Breast epithelium (tissue), 3 donors: ENCODE data around the gene TPCN2.

Source experiments
- POLR2A ChIP-seq: fragments of 450-650 bp; IDR thresholded peaks from one replicate; pipeline ENCODE4 v1.6.1; 2016; ENCODE audit warnings: antibody characterized with exemption, mild to moderate bottlenecking, moderate library complexity
- TF ChIP-seq, protein P1 (sequence below), 3 donors: fragments of 450-650 bp; IDR thresholded peaks; one replicate each; pipeline ENCODE4 v1.5.1; 2016 to 2017; ENCODE audit warnings: antibody characterized with exemption in 3 of 3, mild to moderate bottlenecking in 3 of 3, moderate library complexity in 3 of 3

DNA sequence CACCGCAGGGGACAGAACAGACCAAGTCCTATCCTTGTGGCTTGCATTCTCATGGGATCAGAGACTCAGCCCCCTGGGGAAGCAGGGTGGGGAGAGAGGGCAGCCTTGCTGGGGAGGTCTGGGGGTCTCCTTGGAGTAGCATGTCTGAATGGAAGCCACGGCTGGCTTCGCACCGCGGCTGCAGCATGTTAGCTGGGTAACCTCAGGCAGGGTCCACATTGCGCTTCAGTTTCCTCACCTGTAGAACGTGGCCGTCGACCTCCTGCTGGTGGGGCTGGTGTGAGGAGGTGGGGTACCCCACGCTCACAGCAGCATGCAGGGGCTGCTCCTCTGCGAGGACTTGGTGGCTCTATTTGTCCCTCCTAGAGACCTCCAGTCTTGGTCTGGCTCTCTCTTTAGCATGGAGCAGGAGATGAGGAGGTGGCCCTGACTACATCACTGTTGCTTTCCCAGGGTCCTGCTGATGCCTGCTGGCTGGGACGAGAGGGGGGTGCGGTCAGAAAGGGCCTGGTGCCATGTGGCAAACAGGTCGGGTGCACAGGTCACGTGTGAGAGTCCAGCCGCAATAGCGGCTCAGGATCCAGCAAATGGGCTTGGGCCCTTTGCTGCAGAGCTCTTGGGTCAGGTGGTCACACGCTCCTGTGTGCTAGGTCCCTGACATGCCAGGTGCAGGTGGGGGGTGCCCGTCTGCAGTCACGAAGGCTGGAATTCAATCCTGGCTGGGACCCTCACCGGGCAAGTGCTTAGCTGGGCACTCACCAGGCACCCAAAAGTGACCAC is 71.6 kb downstream of the TPCN2 start:
- TF ChIP-seq POLR2A = no peak
- TF ChIP-seq, protein P1, sequence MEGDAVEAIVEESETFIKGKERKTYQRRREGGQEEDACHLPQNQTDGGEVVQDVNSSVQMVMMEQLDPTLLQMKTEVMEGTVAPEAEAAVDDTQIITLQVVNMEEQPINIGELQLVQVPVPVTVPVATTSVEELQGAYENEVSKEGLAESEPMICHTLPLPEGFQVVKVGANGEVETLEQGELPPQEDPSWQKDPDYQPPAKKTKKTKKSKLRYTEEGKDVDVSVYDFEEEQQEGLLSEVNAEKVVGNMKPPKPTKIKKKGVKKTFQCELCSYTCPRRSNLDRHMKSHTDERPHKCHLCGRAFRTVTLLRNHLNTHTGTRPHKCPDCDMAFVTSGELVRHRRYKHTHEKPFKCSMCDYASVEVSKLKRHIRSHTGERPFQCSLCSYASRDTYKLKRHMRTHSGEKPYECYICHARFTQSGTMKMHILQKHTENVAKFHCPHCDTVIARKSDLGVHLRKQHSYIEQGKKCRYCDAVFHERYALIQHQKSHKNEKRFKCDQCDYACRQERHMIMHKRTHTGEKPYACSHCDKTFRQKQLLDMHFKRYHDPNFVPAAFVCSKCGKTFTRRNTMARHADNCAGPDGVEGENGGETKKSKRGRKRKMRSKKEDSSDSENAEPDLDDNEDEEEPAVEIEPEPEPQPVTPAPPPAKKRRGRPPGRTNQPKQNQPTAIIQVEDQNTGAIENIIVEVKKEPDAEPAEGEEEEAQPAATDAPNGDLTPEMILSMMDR (IDR thresholded peaks at IDR 0.05) = no peak
